T-helper 1 cell (primary cell): ENCODE measurements around the gene MRPL21.

Experiments used
- DNase-seq, 5 donors: peaks; one replicate each; pipeline ENCODE4 v3.0.0-alpha.2; 2012 to 2020

The MRPL21 gene

DNA sequence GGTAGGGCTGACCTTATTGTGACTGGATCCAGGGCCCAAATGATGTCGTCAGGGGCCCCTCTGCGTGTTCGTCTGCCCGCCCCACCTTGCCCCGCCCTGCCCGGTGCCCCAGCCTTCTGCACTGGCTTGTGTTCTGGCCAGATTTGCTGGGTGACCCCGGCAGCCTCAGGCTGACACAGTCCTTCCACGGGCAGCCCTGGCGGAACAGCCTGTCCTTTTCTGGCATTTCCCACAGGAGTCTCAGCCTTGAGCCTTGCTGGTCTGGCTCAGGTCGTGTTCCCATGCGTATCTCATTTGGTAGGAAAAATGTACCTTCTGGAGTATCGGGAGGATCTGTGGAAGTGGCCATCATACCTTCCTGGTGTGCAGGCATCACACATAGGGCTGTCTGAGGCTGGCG lies 31.0 kb upstream of the MRPL21 start:
- DNase-seq, result no peak

DNA sequence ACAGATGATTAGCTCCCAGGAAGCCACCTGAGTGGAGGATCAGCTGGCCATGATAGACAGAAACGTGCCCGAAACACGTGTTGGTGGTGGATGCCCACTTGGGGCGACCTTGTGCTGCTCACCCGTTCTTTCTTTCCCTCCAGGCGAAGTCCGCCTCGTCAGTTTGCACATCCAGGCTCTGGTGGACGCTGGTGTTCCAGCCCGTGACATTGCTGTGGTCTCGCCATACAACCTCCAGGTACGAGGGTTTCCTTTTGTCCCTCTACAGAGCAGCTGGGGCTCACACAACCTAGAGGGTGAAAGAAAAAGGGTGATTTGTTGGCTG lies 30.7 kb upstream of the MRPL21 start:
- no peak for DNase-seq

DNA sequence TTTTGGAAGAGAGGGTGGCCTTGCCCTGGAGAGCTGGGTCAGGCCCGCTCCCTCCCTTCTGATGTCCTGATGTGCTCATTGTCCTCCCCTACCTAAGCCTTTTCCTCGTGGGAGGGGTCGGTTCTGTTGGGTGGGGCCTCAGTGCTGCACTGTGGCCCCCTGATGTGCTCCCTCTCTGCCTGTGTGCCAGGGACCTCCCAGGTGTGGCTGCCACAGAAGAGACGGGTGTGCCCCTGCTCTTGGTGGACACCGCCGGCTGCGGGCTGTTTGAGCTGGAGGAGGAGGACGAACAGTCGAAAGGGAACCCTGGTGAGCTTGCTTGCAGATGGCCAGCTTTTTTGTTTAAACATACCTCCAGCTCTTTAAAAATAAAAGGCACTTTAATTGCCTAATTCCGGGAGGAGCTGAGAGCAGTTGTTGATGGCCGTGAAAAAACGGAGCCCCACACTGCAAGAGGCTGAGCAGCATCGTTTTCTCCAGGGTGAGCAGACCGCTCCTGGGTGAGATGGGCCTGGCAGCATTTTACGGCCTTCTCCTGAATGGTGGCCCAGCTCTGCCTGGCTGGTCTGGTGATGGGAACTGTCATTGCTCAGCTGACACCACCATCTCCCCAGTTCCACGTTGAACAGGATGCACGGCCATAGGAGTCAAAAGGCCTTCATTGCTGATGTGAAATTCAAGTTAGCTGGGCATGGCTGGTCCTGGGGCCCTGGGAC lies 30.1 kb upstream of the MRPL21 start:
- no peak for DNase-seq

GRCh38 chr11:68932933-68933577 lies 29.4 kb upstream of the MRPL21 start:
- DNase-seq, result no peak

GRCh38 chr11:68932358-68932757 lies 28.7 kb upstream of the MRPL21 start:
- DNase-seq, result no peak

GRCh38 chr11:68931911-68932310 lies 28.3 kb upstream of the MRPL21 start:
- no peak for DNase-seq

DNA sequence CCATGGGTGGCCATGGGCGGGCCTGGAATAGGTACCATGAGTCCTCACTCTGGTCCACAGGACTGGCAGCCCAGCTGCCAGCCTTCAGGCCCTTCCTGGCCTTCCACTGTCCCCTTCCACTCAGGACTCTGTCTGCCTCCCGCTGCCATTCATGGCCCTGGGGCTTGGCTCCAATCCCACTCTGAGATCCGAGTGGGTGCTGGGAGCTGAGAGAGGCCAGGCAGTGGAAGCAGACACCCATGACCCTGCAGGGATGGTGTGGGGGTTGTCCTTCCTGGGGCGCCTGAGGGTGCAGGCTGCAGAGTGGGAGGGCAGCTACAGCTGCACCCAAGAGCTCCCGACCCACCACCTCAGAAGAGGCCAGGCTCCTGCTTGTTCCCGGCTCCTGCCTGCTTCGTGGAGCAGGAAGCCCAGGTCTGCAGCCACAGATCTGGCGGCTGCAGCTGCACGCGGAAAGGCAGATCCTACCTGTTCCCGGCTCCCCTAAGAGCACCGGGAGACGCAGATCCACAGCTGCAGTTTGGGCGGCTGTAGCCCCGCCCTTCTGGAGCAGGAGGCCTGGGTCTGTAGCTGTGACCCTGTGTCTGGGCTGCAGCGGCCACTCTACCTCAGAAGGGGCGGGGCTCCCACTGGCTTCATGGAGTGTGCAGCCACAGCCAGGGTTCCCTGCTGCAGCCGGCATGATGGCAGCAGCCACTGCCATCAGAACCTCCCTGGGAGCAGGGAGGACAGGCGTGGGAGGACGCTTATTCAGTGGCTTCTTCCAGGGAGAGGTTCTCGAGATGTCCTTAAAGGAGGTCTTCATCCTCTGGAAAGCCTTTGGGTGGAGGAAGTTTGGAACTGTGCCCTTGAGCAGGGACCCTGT lies 27.6 kb upstream of the MRPL21 start:
- no peak for DNase-seq

DNA sequence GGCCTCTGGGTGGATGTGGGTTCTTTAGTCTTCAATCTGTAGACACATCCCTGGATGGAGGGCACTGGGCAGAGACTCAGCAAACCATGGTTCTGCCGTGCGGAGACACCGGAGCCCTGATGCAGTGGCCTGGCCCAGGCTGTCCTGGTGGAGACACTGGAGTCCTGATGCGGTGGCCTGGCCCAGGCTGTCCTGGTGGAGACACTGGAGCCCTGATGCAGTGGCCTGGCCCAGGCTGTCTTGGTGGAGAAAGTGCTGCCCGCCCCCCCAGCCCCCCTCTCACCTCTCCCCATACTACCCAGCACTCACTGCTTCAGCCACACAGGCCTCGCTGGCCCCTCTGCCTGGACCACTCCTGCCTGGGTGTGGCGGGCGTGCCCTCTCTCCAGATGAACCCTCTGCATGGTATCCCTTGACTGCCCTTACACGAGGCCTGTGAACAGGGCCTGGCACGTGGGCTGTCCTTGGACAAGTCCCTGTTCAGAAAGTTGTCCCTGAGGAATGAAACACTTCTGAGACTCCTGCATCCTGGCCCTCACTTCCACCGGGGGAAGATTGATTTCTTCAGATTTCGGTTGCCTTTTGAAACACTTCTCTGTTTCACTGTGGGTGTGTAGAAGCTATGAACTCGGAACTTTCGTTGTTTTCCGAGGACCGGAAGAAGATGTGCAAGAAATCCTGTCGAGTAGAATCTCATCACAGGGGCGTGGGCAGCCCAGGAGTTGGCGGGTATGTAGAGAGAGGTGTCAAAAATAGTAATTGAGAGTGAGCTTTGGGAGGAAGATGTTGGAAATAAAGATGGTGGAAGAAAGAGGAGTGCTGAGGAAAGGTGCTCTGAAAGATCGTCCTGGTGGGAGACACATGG lies 26.3 kb upstream of the MRPL21 start:
- DNase-seq, result no peak

- DNase-seq, result no peak
Observed at GRCh38 chr11:68929135-68929534, 25.5 kb upstream of the MRPL21 start.

DNA sequence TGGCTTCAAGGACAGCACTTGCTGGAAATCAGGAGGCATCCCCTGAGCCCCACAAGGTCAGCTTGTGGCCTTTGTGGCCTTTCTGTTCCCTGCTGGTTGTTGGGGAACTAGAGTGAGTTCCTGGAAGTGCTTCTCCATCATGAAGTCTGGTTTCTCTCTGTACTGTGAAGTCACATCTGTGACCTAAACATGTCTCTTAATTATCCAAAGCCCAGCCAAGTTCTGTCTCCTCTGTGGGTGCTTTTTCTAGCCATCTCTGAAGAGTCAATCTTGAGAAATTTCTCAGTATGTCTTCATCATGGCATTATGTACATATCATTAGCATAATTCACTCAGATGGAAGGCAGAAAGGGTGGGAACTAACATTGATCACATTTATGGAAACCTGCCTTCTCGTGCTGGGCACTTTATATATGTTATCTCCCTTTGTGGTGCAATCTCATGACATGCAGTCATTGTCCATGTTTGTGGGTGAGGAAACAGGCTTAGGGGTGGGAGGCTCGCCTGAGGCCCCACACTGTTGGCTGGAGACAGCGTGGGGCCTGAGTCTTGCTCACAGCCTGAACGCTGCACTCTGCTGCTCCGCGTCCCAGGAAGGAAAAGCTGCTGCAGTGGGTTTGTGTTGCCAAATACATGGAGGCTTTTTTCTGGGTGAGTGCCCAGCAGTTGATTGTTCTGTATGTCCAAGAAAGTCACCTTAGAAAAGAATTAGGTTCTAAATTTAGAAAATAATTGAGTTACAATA lies 24.7 kb upstream of the MRPL21 start:
- DNase-seq, result no peak

GRCh38 chr11:68927280-68928135 lies 23.9 kb upstream of the MRPL21 start:
- no peak for DNase-seq

DNA sequence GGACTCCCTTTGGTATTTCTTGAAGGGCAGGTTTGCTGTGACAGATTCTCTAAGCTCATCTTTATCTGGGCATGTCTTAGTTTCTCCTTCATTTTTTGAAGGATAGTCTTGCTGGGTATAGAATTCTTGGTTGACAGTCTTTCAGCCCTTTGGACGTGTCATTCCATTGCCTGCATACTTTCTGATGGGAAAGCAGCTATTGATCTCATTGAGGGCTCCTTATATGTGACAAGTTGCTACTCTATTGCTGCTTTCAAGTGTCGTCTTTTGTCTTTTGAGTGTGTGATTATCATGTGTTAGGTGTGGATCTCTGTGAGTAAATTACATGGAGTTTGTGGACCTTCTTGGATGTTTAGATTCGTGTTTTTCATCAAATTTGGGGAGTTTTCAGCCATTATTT lies 22.0 kb upstream of the MRPL21 start:
- no peak for DNase-seq

DNA sequence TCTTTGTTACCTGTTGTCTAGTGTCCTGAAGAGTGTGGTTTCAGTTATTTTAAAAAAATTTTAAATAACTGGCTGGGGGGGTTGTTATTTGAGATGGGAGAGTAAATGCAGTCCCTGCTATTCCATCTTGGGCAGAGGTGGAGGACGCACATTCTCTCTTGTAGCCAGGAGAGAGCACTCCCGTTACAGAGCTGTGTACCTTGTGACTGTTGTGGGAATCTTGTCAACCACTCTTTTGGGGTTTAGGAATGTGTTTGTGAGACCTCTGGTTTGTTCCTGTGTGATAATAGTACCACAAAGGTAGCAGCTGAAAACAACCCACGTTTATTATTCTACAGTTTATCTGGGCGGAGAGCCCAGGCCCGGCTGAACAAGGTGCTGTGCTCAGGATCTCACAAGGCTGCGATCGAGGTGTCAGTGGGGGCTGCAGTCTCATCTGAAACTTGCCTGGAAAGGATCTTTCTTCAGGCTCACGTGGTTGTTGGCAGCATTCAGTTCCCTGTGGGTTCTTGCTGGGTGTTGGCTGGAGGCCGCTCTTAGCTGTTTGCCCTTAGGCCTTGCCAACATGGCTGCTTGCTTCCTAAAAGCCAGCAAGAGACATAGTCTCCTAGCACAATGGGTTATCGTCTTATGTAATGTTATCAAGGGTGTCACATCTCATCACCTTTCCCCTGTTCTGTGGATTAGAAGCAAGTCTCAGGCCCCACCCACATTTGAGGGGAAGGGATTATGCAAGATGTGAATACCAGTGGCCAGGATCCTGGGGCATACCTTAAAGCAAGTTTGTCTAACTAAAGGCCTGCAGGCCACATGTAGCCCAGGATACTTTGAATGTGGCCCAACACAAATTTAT lies 20.7 kb upstream of the MRPL21 start:
- no peak for DNase-seq

DNA sequence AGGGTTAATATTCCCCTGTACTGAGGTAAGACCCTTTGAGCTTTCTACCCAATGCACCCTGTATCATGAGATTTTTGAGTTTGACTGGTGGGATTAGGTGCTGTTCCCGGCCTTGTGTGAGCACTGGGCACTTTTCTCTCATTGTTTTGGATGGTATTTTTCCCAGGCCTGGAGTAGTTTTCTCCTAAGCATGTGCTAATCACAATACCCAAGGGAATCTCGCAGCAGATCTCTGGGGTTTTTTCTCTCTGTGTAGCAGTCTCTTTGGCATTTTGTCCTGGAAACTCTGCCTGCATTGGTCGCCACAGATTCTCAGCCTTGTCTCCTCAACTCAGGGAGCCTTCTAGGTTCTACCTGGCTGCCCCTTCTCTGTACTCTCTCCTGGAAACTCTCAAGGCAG lies 20.0 kb upstream of the MRPL21 start:
- DNase-seq, result no peak

DNA sequence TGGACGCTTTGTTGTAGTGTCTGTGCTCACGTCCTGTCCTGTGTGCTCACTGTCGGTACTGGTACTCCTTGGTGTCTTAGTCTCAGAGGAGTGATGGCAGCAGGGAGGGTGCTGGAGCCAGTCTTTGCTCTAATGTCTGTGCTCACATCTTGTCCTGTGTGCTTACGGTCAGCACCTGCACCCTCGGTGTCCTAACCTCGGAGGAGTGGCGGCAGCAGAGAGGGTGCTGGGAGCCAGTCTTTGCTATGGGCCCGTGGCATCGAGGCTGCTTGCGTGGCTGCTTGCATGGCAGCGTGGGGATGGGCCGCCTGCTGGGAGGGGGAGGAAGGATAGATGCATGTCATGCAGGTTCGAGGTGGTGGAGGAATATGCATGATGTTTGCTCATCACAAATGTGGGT lies 12.8 kb upstream of the MRPL21 start:
- DNase-seq, result no peak

GRCh38 chr11:68914761-68915160 lies 11.1 kb upstream of the MRPL21 start:
- DNase-seq, result no peak

- DNase-seq, result no peak
Observed at GRCh38 chr11:68913188-68913587, 9.6 kb upstream of the MRPL21 start.

DNA sequence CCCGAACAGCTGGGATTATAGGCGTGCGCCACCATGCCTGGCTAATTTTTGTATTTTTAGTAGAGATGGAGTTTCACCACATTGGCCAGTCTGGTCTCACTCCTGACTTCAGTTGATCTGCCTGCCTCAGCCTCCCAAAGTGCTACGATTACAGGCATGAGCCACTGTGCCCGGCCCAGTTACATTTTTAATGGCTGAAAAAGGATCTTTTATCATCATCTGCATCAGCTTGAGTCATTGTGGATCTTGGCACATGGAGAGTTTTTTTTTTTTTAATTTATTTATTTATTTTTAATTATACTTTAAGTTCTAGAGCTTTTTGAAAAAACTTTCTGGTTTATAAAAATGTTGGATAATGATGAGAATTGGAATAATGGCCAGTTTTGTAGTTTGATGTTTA lies 8.6 kb upstream of the MRPL21 start:
- no peak for DNase-seq

GRCh38 chr11:68911731-68912130 lies 8.1 kb upstream of the MRPL21 start:
- no peak for DNase-seq

- DNase-seq, result no peak
Observed at GRCh38 chr11:68910965-68911364, 7.3 kb upstream of the MRPL21 start.
